ENCODE results near the gene UHRF1. TPM values are rescaled to one million over a fixed set of nuclear protein-coding genes. Genes with fewer than 3 reads are reported as not detected.

The UHRF1 gene
- total RNA-seq = 40.7 and 46.9 TPM in 2 replicates

GRCh38 chr19:4909156-4909896, at the start of gene UHRF1:
TSS of gene UHRF1 (plus strand) at chr19:4909501. CDS start at chr19:4910886, 1,385 bp downstream.

GRCh38 chr19:4867534-4868285, 41.6 kb upstream of the UHRF1 start, which contains the start of gene PLIN3:
TSS of gene PLIN3 (minus strand) at chr19:4867667. CDS start at chr19:4861394, 6,273 bp downstream.

GRCh38 chr19:4902796-4903195, 6.5 kb upstream of the UHRF1 start, which contains the start of gene ARRDC5:
TSS of gene ARRDC5 (minus strand) at chr19:4902896. CDS start at chr19:4902825, 71 bp downstream.

GRCh38 chr19:4968462-4969291, 59.4 kb downstream of the UHRF1 start, which contains the start of gene KDM4B:
TSS of gene KDM4B (plus strand) at chr19:4969113. CDS start at chr19:5032891, 63,778 bp downstream.

Other genes with a start within 250 kb of the UHRF1 start
- gene MYDGF, start 239.2 kb upstream of the UHRF1 start, total RNA-seq = 118 and 142 TPM in 2 replicates
- gene DPP9, start 185.7 kb upstream of the UHRF1 start, total RNA-seq = 90.9 and 114 TPM in 2 replicates
- gene FEM1A, start 117.8 kb upstream of the UHRF1 start, total RNA-seq = 15.8 and 19.5 TPM in 2 replicates
- gene TICAM1, start 77.8 kb upstream of the UHRF1 start, total RNA-seq = 3.9 and 8.2 TPM in 2 replicates
- 78.4 and 112 TPM in 2 replicates for gene PLIN3, start 41.8 kb upstream of the UHRF1 start, total RNA-seq
- not detected in 2 replicates for gene ARRDC5, start 6.6 kb upstream of the UHRF1 start, total RNA-seq
- 15.6 and 19.8 TPM in 2 replicates for gene KDM4B, start 59.6 kb downstream of the UHRF1 start, total RNA-seq

All from airway epithelial cell (primary cell).